GM19238 (cell line): ENCODE results near the gene EEF1AKMT3.

ENCODE experiments used
- DNase-seq: peaks from one replicate; pipeline ENCODE4 v3.0.0; 2011; ENCODE audit warnings: low spot score; ENCODE audit not compliant: insufficient read length

The EEF1AKMT3 gene

GRCh38 chr12:57735198-57735855 is 37.1 kb upstream of the EEF1AKMT3 start:
- no peak for DNase-seq

DNA sequence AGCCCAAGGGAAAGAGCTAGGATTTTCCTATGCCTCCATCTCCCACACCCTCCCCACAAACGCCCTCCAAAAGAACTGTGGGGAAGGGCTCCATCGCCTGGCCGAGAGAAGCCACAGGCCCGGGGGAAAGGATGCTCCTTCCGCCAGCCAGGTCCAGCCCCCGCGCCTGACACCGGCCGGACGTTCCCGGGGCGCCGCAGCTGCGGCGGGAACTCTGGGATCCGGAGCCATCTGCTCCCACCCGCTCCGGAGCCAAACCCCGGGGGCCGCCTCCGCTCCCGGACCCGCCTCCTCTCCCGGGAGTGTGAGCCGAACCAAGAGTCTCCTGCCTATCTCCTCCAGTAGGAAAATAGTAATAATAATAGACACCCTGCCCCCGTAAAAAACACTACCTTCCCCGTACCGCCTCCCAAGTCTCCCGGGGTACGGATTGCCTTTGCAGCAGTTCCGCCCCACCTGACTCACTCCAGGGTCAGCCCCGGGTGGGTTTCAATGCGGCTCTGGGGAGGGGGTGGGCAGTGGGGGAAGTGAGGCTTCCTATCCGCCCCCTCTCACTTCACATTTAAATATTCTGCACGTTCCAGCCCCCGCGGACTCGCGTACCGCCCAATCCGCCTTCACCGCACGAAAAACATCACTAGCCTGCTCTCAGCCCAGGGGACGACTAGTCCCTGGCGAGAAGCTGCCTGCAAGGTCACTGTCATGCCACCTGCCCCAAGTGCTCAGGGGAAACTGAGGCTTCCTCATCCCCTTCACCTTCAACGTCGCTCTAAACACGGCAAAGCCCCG is 36.3 kb upstream of the EEF1AKMT3 start:
- DNase-seq: no peak

DNA sequence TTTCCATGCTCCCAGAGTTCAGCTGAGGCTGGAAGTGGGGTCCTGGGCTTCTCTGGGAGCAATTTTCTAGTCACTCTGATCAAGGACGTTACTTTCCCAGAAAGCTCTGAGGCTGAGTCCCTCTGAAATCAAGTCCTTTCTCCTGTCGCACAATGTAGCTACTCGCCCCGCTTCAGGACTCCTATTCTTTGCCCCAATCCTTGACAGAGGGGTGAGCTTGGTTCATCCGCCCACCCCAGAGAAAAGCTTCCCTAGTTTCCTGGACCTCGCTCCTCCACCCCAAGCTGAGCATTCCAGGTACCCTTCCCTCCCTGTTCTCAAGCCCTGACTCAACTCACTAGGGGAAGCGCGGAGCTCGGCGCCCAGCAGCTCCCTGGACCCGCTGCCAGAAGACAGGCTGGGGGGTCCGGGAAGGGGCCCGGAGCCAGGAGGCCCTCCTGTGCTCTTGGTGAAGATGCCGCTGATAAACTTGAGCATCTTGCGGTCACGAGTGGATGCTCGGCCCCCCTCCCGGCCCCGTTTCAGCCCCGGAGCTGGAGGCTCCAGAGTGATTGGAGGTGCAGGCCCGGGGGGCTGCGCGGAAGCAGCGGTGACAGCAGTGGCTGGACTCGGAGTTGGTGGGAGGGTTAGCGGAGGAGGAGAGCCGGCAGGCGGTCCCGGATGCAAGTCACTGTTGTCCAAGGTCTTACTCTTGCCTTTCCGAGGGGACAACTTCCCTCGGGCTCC is 35.5 kb upstream of the EEF1AKMT3 start:
- no peak for DNase-seq

- DNase-seq: no peak
These were observed 34.6 kb upstream of the EEF1AKMT3 start for GRCh38 chr12:57737467-57738460.

GRCh38 chr12:57738661-57739237 is 33.7 kb upstream of the EEF1AKMT3 start, which contains the start of gene AGAP2:
Gene AGAP2, minus strand, starts transcription at chr12:57738742. Its CDS starts 496 bp downstream, at chr12:57738246.
- DNase-seq: no peak

DNA sequence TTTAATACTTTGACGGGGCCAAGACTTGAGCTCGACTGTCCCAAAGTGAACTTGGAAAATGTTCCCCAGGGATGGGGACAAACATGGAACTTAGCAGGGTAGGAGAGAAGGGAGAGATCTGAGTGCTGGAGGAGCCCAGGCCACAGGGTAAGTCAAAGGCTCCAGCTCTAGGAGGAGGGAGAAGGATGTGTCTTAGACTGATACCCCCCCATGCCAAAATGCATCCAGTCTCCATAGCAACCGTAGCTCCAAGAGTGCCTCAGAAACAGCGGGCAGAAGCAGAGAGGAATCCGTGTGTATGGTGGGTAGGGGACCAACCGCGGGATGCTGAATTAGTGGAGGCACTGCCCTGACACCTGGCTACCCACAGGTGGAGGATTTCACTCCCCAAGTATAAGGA is 33.0 kb upstream of the EEF1AKMT3 start:
- no peak for DNase-seq

GRCh38 chr12:57739914-57740538 is 32.4 kb upstream of the EEF1AKMT3 start:
- DNase-seq: no peak

DNA sequence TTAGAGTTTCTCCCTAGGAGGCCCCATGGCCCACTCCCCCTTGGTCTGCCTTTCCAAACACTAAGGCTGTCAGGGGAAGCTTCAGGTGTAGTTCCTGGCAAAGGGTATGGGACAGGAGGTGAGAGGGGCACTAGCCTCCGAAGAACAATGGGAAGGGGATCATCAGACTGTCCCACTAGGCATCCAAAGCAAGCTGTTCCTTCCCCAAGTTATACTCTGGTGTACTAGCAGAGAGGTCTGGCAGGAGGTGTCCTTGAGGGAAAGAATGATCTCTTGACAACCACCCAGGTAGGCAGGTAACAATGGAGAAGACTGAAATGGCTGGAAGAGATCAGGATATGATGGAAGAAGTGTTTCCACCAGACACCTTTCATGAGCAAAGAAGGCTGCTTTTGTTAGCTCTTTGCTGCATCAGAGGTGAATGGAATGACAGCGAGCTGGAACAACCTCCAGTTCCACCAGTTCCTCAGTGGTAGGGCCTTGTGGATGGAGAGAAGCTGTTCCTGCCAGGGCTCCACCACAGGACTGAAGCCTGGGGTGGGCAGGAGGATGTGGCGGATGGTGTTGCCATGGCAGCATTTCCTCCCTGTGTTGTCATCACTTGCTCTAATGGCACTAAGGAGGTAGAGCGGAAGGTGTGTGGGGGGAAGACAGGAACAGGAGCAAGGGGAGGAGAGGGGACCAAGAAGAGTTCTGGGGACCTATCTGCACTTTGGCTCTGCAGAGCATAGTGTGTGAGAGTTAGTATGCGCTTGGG is 31.6 kb upstream of the EEF1AKMT3 start:
- peak; percentile 84 for DNase-seq

DNA sequence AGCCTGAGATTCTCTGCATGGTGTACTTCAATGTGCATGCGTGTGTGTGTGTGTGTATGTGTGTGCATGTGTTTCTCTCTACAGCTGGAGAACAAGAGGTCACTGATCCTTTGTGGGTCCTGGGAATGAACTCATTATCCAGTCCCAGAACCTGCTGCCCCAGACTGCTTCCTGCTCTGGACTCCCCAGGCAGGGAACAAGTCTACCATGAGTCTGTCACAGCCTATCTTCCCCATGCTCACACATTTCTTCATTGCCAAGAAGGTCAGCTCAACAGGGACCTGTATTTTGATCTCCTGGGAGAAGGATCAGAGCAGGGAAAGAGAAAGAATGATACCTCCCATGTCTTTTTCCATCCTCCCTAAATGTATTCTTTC is 31.0 kb upstream of the EEF1AKMT3 start:
- no peak for DNase-seq

- DNase-seq: peak; percentile 79
These were observed 30.3 kb upstream of the EEF1AKMT3 start for GRCh38 chr12:57741844-57742738.

DNA sequence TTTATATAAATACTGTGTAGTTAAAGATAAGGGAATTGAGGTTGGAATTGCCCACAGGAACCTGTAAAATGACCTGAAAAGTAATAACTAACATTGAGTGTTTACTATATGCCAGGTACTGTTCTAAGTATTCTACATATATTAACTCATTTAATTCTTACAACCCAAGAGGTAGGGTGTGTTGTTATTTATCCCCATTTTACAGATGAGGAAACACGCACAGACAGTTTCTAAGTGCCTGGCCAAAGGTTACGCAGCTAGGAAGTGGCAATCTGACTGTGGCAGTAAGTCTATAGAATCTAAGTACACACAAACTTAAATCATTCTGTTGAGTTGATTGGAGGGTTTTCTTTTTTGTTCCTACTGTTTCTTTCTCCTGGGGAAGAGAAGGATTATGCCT is 28.6 kb upstream of the EEF1AKMT3 start:
- no peak for DNase-seq

DNA sequence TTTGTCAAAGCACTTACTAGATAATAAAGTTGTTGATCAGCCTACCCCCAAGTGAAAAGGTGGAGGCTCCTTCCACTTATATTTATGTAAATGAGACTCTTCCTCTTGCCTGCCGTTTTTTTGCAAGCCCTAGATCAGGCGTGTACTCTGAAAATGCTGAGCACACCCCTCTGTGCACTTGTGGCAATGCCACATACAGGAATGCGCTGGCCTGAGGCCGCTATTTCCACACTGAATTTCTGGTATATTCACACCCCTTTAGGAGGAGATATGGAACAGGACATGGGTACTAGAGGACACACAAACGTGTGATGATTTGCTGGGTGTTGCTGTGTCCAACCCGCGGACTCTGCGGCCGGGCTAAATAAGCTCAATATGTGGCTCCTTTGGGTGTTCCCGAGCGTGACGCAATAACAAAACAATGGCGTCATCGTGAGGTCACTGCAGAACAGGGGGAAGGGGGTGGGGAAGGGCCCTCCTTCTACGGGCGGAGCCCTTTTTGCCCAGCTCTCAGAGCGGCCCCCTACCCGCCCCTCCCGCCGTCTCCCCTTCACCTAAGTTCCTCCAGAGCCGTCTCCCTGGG is 28.1 kb upstream of the EEF1AKMT3 start:
- DNase-seq: peak; percentile 58

- DNase-seq: peak; percentile 90
These were observed 27.5 kb upstream of the EEF1AKMT3 start, which contains the start of gene TSPAN31 for GRCh38 chr12:57744777-57745484. Gene TSPAN31, plus strand, starts transcription at chr12:57745039. Its CDS starts 116 bp downstream, at chr12:57745155.

DNA sequence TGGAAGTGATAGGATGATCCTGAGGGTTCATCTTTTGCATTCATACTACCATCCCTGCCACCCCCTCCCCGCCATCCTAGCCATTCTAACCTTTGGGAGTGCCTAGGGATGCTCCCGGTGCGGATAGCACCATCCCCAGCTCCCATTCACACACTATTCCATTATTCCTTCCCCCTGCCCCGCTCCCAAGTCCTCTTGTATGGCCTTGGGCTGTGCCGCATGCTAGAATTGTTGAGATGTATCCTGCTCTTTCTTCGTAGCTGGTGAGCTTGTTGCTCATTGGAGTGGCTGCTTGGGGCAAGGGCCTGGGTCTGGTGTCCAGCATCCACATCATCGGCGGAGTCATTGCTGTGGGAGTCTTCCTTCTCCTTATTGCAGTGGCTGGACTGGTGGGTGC is 26.9 kb upstream of the EEF1AKMT3 start:
- no peak for DNase-seq

DNA sequence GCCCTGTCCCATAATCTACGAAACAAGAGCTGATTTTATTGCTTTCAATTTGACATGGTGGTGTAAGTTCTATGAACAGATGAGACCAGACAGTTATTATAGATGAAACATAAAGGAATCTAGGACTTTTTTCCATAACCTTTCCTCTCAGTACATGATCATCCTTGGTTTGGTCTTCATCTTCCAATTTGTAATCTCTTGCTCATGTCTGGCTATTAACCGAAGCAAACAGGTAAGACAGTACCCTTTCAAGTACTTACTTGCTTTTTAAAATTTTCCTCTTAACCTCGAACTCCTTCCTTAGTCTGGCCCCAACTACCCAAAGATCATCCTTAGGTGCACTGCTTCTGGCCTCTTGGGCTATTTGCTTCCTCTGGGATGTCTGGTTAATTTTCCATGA is 26.4 kb upstream of the EEF1AKMT3 start:
- no peak for DNase-seq

- DNase-seq: no peak
These were observed 23.4 kb upstream of the EEF1AKMT3 start for GRCh38 chr12:57749061-57749460.
